ENCODE data around the gene NFILZ.

DNA sequence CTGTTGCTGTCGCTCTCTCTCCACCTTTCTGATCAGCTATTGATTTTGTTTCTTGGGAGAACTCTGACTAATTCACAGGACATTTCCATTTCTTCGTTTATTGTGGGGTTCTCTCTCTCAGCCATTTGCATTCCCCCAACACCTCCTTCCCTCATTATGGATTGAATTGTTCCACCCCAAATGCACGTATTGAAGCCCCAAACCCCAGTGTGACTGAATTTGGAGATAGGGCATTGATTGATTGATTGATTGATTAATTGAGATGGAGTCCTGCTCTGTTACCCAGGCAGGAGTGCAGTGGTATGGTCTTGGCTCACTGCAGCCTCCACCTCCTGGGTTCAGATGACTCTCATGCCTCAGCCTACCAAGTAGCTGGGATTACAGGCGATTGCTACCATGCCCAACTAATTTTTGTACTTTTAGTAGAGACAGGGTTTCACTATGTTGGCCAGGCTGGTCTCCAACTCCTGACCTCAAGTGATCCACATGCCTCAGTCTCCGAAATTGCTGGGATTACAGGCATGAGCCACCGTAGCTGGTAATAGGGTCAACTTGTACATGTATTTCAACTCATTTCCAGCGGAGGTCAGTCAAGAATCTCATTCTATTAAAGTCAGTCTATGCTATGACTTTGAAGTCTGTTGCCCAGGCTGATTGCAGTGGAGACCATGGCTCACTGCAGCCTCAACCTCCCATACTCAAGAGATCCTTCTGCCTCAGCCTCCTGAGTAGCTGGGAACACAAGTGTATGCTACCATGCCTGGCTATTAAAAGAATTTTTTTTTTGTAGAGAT is 13.6 kb downstream of the NFILZ start:
- TF ChIP-seq, protein P1, sequence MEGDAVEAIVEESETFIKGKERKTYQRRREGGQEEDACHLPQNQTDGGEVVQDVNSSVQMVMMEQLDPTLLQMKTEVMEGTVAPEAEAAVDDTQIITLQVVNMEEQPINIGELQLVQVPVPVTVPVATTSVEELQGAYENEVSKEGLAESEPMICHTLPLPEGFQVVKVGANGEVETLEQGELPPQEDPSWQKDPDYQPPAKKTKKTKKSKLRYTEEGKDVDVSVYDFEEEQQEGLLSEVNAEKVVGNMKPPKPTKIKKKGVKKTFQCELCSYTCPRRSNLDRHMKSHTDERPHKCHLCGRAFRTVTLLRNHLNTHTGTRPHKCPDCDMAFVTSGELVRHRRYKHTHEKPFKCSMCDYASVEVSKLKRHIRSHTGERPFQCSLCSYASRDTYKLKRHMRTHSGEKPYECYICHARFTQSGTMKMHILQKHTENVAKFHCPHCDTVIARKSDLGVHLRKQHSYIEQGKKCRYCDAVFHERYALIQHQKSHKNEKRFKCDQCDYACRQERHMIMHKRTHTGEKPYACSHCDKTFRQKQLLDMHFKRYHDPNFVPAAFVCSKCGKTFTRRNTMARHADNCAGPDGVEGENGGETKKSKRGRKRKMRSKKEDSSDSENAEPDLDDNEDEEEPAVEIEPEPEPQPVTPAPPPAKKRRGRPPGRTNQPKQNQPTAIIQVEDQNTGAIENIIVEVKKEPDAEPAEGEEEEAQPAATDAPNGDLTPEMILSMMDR (IDR thresholded peaks at IDR 0.05) = no peak
- no peak for TF ChIP-seq POLR2A (IDR thresholded peaks at IDR 0.05)
